B cell (primary cell): Measurements from ENCODE around the gene SCMH1. TPM values are rescaled to one million over a fixed set of nuclear protein-coding genes. Genes with fewer than 3 reads are reported as not detected.

Experiments
- ATAC-seq: fragments of 200-7000 bp; cut with Tn5 transposase; one replicate; pipeline ENCODE4 v1.10.0; 2021; ENCODE audit warnings: low read depth, mild to moderate bottlenecking, moderate number of reproducible peaks, moderate library complexity
- CTCF ChIA-PET: fragments of 350-600 bp; sonication (Branson Sonifier 250); formaldehyde crosslinking; loops from one replicate; lab custom pipeline; 2021; ENCODE audit warnings: antibody characterized with exemption, inconsistent platforms; lab: Charles Lee
- POLR2A ChIA-PET: fragments of 350-600 bp; sonication (Branson Sonifier 250); formaldehyde crosslinking; loops from one replicate; lab custom pipeline; 2021; ENCODE audit warnings: antibody characterized with exemption; lab: Charles Lee
- DNase-seq: peaks from one replicate; pipeline ENCODE4 v3.0.0; 2013
- H2AFZ ChIP-seq: 2 replicates; pipeline ENCODE4 v1.6.1; 2012; ENCODE audit warnings: mild to moderate bottlenecking, low read depth, low read length; ENCODE audit not compliant: insufficient read depth, poor library complexity, severe bottlenecking
- H3K27ac ChIP-seq, 2 donors: 1 replicate in 1 of 2; 2 replicates in 1 of 2; pipeline ENCODE4 v1.5.1; 2012 to 2013; ENCODE audit warnings: low read length in 2 of 2, mild to moderate bottlenecking in 2 of 2, moderate library complexity in 1 of 2
- H3K27me3 ChIP-seq, 4 experiments: fragments of 200-600 bp in 1 of 4; sonication (generic) in 1 of 4; replicated peaks in 1 of 4; 1 replicate in 2 of 4; 2 replicates in 2 of 4; pipeline versions ENCODE4 v1.6.1 to v1.7.0; 2013 to 2016; ENCODE audit warnings: low read length in 3 of 4, mild to moderate bottlenecking in 2 of 4, mixed read lengths in 1 of 4, moderate library complexity in 1 of 4; ENCODE audit not compliant: insufficient read depth in 4 of 4, control insufficient read depth in 3 of 4; ENCODE audit errors: control extremely low read depth in 1 of 4
- H3K36me3 ChIP-seq, 2 experiments: replicated peaks in 1 of 2; 1 replicate in 1 of 2; 2 replicates in 1 of 2; pipeline versions ENCODE4 v1.6.1 to v1.7.1; 2013; ENCODE audit warnings: low read length in 1 of 2; ENCODE audit not compliant: insufficient read depth in 2 of 2, control insufficient read depth in 1 of 2; ENCODE audit errors: control extremely low read depth in 1 of 2, extremely low read depth in 1 of 2
- H3K4me1 ChIP-seq, 2 donors: fragments of 200-600 bp in 1 of 2; sonication (generic) in 1 of 2; 1 replicate in 1 of 2; 2 replicates in 1 of 2; pipeline versions ENCODE4 v1.5.1 to v1.6.1; 2013 to 2017; ENCODE audit warnings: low read length in 2 of 2; ENCODE audit not compliant: control insufficient read depth in 2 of 2, insufficient read depth in 2 of 2
- H3K4me2 ChIP-seq: replicated peaks from 2 replicates; pipeline ENCODE3; 2012; ENCODE audit warnings: mild to moderate bottlenecking, low read depth, low read length; ENCODE audit not compliant: poor library complexity, severe bottlenecking
- H3K4me3 ChIP-seq, 5 experiments: fragments of 200-600 bp in 1 of 5; sonication (generic) in 1 of 5; 1 replicate in 3 of 5; 2 replicates in 2 of 5; pipeline versions ENCODE4 v1.5.1 to v1.7.0; 2011 to 2016; ENCODE audit warnings: low read length in 4 of 5, mild to moderate bottlenecking in 4 of 5, low read depth in 2 of 5, control low read depth in 1 of 5, moderate library complexity in 1 of 5; ENCODE audit not compliant: insufficient read depth in 1 of 5; ENCODE audit errors: control extremely low read depth in 1 of 5, extremely low read depth in 1 of 5
- H3K79me2 ChIP-seq: fragments of 200-600 bp; sonication (generic); one replicate; pipeline ENCODE4 v1.6.0; 2016; ENCODE audit warnings: low read length; ENCODE audit not compliant: control insufficient read depth, insufficient read depth
- H3K9ac ChIP-seq: fragments of 200-600 bp; sonication (generic); 2 replicates; pipeline ENCODE4 v1.6.1; 2017; ENCODE audit warnings: mild to moderate bottlenecking, low read length, moderate library complexity
- H3K9me3 ChIP-seq, 3 donors: one replicate each; pipeline versions ENCODE4 v1.6.1 to v1.7.1; 2013; ENCODE audit warnings: low read length in 2 of 3; ENCODE audit not compliant: control insufficient read depth in 2 of 3, insufficient read depth in 1 of 3; ENCODE audit errors: control extremely low read depth in 1 of 3
- H4K20me1 ChIP-seq: 2 replicates; pipeline ENCODE4 v1.6.0; 2012; ENCODE audit warnings: mild to moderate bottlenecking, low read length; ENCODE audit not compliant: insufficient read depth, control insufficient read depth, poor library complexity, severe bottlenecking
- H3K27ac Mint-ChIP-seq: one replicate; pipeline ENCODE4 v1.8.0; 2021; ENCODE audit warnings: mixed read lengths
- H3K27me3 Mint-ChIP-seq: one replicate; pipeline ENCODE4 v1.8.0; 2021; ENCODE audit warnings: mixed read lengths
- H3K4me1 Mint-ChIP-seq: one replicate; pipeline ENCODE4 v1.8.0; 2021; ENCODE audit warnings: mixed read lengths
- H3K4me3 Mint-ChIP-seq: one replicate; pipeline ENCODE4 v1.8.0; 2021; ENCODE audit warnings: mixed read lengths
- H3K9me3 Mint-ChIP-seq: one replicate; pipeline ENCODE4 v1.8.0; 2022; ENCODE audit warnings: mixed read lengths; ENCODE audit not compliant: insufficient read depth
- EZH2 ChIP-seq: IDR thresholded peaks from 2 replicates; pipeline ENCODE4 v1.6.1; 2012; ENCODE audit warnings: borderline replicate concordance, low read depth, mild to moderate bottlenecking, moderate library complexity, low read length; ENCODE audit not compliant: insufficient read depth, poor library complexity, severe bottlenecking
- WGBS: methylation state at CpG from one replicate; pipeline ENCODE4 v1.1.5; 2013; ENCODE audit warnings: missing lambda C conversion rate; ENCODE audit not compliant: insufficient coverage; 5-methylcytosine and 5-hydroxymethylcytosine counted together
- intact Hi-C: fragments of 100-400 bp; cut with micrococcal nuclease; formaldehyde crosslinking; loops from one replicate; pipeline ENCODE4 v1.10.0; 2022
- polyA plus RNA-seq: library from polyadenylated mRNA; depleted of rRNA; stranded (reverse); fragments of >200 nt; gene quantifications from 2 replicates; pipeline ENCODE4 v1.2.3, GENCODE V29; 2012
- total RNA-seq, 2 donors: library from RNA; stranded (reverse); fragments of 120-200 nt in 1 of 2; gene quantifications; 1 replicate in 1 of 2; 2 replicates in 1 of 2; pipeline versions ENCODE4 v1.2.3 to v1.2.4, GENCODE V29; 2013 to 2022
- TF ChIP-seq, protein P1 (sequence below): fragments of 200-600 bp; IDR thresholded peaks from one replicate; pipeline ENCODE4 v1.8.0; 2022; ENCODE audit warnings: antibody characterized with exemption, mild to moderate bottlenecking

Gene SCMH1
- total and polyA plus RNA-seq, 2 donors (not counting 1 experiment from before 2014, with no cell fraction given) = 29.4 to 33.3 TPM

DNA sequence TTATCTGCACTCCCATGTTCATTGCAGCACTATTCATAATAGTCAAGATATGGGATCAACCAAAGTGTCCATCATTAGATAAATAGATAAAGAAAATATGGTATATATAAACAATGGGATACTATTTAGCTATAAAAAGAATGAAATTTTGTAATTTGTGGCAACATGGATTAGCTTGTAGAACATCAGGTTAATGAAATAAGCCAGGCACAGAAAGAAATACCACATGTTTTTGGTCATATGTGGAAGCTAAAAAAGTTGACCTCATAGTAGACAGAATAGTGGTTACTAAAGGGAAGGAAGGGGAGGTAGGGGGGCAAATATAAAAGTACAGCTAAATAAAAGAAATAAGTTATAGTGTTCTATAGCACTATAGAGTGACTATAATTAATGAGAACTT is 68.5 kb downstream of the SCMH1 start:
- Histone ChIP-seq H3K9ac (no peak overlapping the region), H3K79me2 (peaks cover 7% of the 10 kb centered on the region), H3K9me3 (peaks cover 2 to 14% (median 3%) of the 10 kb centered on the region in 3 donors), H2AFZ (no peak overlapping the region), H3K27ac (no peak overlapping the region), H3K27me3 (no peaks in the 10 kb centered on the region), H3K4me1 (peaks cover 20 to 35% of the 10 kb centered on the region in 2 donors), H3K4me3 (no peak overlapping the region), H4K20me1 (no peaks in the 10 kb centered on the region), H3K4me2 (no peak overlapping the region), H3K36me3 (peaks cover 0 to 5% of the 10 kb centered on the region in 2 experiments)
- peaks cover 3% of the 10 kb centered on the region for H3K9me3 Mint-ChIP-seq
- no peak for DNase-seq
- no peak for ATAC-seq
- H3K4me3 Mint-ChIP-seq = no peak overlapping the region
- no peak overlapping the region for H3K27ac Mint-ChIP-seq
- peaks cover 35% of the 10 kb centered on the region for H3K4me1 Mint-ChIP-seq
- H3K27me3 Mint-ChIP-seq = no peaks in the 10 kb centered on the region
- CTCF ChIA-PET = no interaction called here
- POLR2A ChIA-PET = no interaction called here
- TF ChIP-seq, protein P1, sequence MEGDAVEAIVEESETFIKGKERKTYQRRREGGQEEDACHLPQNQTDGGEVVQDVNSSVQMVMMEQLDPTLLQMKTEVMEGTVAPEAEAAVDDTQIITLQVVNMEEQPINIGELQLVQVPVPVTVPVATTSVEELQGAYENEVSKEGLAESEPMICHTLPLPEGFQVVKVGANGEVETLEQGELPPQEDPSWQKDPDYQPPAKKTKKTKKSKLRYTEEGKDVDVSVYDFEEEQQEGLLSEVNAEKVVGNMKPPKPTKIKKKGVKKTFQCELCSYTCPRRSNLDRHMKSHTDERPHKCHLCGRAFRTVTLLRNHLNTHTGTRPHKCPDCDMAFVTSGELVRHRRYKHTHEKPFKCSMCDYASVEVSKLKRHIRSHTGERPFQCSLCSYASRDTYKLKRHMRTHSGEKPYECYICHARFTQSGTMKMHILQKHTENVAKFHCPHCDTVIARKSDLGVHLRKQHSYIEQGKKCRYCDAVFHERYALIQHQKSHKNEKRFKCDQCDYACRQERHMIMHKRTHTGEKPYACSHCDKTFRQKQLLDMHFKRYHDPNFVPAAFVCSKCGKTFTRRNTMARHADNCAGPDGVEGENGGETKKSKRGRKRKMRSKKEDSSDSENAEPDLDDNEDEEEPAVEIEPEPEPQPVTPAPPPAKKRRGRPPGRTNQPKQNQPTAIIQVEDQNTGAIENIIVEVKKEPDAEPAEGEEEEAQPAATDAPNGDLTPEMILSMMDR = no peak
- TF ChIP-seq EZH2 = no peak
- intact Hi-C loops = no loop called here

DNA sequence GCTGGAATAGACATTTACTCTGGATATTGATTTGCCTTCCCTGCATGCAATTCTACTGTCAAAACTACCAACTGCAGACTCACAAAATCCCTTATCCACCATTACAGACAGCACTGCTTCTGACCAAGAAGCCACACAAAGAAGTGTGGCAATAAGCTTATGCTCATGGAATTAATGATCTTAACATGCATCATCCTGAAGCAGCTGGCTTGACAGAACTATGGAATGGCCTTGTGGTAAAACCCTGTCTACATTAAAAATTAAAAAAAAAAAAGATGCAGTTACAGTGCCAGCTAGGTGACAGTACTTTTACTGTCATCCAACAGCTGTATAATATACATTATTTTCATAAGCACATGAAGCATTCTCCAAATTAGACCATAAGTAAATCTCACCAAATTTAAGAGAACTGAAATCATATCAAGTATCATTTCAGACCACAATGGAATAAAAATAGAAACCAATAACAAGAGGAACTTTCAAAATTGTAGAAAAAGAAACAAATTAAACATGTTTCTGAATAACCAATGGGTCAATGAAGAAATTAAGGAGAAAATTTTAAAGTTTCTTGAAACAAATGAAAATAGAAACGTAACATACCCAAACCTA is 70.7 kb downstream of the SCMH1 start:
- no CpG with 5 or more reads among the region's 1 CpG for WGBS
- Histone ChIP-seq H3K27ac (no peak overlapping the region), H3K36me3 (peaks cover 0 to 5% of the 10 kb centered on the region in 2 experiments), H3K4me3 (peak overlapping the region in 1 of 5 experiments; percentile 12), H4K20me1 (no peaks in the 10 kb centered on the region), H3K9ac (no peak overlapping the region), H2AFZ (no peak overlapping the region), H3K4me1 (peaks cover 20 to 35% of the 10 kb centered on the region in 2 donors), H3K9me3 (peaks cover 3 to 14% (median 8%) of the 10 kb centered on the region in 3 donors), H3K4me2 (peak overlapping the region; percentile 54), H3K27me3 (no peaks in the 10 kb centered on the region), H3K79me2 (peaks cover 7% of the 10 kb centered on the region)
- no peak for DNase-seq
- Mint-ChIP-seq H3K4me1 (peaks cover 35% of the 10 kb centered on the region), H3K9me3 (peaks cover 3% of the 10 kb centered on the region), H3K27ac (no peak overlapping the region), H3K27me3 (no peaks in the 10 kb centered on the region), H3K4me3 (peak overlapping the region; percentile 57)
- intact Hi-C loops = no loop called here
- ChIA-PET POLR2A (no interaction called here), CTCF (no interaction called here)
- TF ChIP-seq, protein P1 = no peak
- no peak for TF ChIP-seq EZH2
- no peak for ATAC-seq
